ENCODE measurements around the gene ZNF512B. TPM values are rescaled to one million over a fixed set of nuclear protein-coding genes. Genes with fewer than 3 reads are reported as not detected.

ZNF512B gene
- total and polyA plus RNA-seq, 4 donors = 1.8 to 11.8 (median 9.8) TPM

DNA sequence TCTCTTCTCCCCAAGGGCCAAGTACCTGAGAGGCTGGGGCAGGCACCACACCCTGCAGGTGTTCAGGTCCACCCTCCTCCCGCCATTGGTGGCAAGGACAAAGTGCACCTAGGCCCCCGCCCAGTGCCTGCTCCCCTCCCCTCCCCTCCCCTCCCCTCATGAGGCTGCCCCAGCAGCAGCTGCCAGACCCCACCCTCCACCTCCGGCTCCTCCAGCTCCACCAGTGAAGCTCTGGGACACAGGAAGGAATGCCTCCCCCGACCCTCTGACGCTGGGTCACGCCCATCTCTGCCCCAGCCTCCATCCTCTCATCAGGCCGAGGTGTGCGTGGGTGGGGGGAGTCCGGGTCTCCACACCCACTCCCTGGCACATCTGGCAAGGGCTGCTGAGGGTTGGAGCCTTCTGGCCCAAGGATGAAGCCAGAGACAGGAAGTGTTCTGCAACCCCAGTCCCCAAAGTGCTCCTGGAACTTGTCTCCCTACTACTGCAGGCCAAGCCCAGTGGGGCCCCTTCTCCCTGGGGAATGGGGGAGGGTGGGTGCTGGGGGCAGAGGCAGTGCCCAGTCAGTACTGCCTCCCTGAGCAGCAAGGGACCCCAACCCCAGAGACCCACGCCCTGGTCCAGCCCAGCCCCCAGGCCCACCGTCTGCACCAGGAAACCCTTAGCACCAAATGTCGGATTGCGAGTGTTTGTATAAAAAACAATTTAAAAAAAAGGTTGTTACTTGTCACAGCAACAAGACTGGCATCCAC lies 11.9 kb downstream of the ZNF512B start:
- Histone ChIP-seq H3K9me3 (ENCODE audit: control insufficient read depth in 4 of 4, low read length in 3 of 4) (no peaks in the 10 kb centered on the region), H3K4me3 (ENCODE audit: low read depth in 1 of 3, low read length in 3 of 3) (no peak overlapping the region), H3K9ac (ENCODE audit: low read depth in 1 of 2, low read length in 2 of 2) (no peak overlapping the region), H3K36me3 (ENCODE audit: control insufficient read depth in 4 of 4, insufficient read depth in 3 of 4, low read depth in 1 of 4, low read length in 3 of 4) (peaks cover 3 to 30% (median 7%) of the 10 kb centered on the region in 4 donors), H3K4me1 (ENCODE audit: control insufficient read depth in 4 of 4, insufficient read depth in 4 of 4, low read length in 3 of 4) (peaks cover 20 to 45% (median 33%) of the 10 kb centered on the region in 4 donors), H3K27me3 (ENCODE audit: control insufficient read depth in 4 of 4, insufficient read depth in 4 of 4, low read length in 3 of 4) (no peaks in the 10 kb centered on the region), H3K27ac (ENCODE audit: low read depth in 1 of 2, low read length in 2 of 2) (peak overlapping the region; percentile 3 to 67)
- TF ChIP-seq YY1 (IDR thresholded peaks at IDR 0.05) (no peak), ATF3 (IDR thresholded peaks at IDR 0.05) (no peak), EGR1 (IDR thresholded peaks at IDR 0.05; ENCODE audit: low read depth in 2 of 2) (no peak), RXRA (IDR thresholded peaks at IDR 0.05) (no peak), RAD21 (IDR thresholded peaks at IDR 0.05) (no peak), CTCF (IDR thresholded peaks at IDR 0.05; ENCODE audit: low read depth, low read length, missing input control) (no peak), FOXA2 (IDR thresholded peaks at IDR 0.05) (no peak), GABPA (IDR thresholded peaks at IDR 0.05 in 1 of 2, conservative IDR thresholded peaks at IDR 0.05 in 1 of 2) (no peak), NR2F2 (IDR thresholded peaks at IDR 0.05) (no peak), SP1 (IDR thresholded peaks at IDR 0.05) (no peak), FOXA1 (IDR thresholded peaks at IDR 0.05) (no peak), HNF4G (IDR thresholded peaks at IDR 0.05) (no peak), HNF4A (conservative IDR thresholded peaks at IDR 0.05) (no peak), TAF1 (conservative IDR thresholded peaks at IDR 0.05) (no peak)
- TF ChIP-seq, protein P1, sequence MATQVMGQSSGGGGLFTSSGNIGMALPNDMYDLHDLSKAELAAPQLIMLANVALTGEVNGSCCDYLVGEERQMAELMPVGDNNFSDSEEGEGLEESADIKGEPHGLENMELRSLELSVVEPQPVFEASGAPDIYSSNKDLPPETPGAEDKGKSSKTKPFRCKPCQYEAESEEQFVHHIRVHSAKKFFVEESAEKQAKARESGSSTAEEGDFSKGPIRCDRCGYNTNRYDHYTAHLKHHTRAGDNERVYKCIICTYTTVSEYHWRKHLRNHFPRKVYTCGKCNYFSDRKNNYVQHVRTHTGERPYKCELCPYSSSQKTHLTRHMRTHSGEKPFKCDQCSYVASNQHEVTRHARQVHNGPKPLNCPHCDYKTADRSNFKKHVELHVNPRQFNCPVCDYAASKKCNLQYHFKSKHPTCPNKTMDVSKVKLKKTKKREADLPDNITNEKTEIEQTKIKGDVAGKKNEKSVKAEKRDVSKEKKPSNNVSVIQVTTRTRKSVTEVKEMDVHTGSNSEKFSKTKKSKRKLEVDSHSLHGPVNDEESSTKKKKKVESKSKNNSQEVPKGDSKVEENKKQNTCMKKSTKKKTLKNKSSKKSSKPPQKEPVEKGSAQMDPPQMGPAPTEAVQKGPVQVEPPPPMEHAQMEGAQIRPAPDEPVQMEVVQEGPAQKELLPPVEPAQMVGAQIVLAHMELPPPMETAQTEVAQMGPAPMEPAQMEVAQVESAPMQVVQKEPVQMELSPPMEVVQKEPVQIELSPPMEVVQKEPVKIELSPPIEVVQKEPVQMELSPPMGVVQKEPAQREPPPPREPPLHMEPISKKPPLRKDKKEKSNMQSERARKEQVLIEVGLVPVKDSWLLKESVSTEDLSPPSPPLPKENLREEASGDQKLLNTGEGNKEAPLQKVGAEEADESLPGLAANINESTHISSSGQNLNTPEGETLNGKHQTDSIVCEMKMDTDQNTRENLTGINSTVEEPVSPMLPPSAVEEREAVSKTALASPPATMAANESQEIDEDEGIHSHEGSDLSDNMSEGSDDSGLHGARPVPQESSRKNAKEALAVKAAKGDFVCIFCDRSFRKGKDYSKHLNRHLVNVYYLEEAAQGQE (IDR thresholded peaks at IDR 0.05) = no peak
- TF ChIP-seq, protein P2, sequence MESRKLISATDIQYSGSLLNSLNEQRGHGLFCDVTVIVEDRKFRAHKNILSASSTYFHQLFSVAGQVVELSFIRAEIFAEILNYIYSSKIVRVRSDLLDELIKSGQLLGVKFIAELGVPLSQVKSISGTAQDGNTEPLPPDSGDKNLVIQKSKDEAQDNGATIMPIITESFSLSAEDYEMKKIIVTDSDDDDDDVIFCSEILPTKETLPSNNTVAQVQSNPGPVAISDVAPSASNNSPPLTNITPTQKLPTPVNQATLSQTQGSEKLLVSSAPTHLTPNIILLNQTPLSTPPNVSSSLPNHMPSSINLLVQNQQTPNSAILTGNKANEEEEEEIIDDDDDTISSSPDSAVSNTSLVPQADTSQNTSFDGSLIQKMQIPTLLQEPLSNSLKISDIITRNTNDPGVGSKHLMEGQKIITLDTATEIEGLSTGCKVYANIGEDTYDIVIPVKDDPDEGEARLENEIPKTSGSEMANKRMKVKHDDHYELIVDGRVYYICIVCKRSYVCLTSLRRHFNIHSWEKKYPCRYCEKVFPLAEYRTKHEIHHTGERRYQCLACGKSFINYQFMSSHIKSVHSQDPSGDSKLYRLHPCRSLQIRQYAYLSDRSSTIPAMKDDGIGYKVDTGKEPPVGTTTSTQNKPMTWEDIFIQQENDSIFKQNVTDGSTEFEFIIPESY (IDR thresholded peaks at IDR 0.05) = no peak
- DNase-seq (ENCODE audit: low spot score) = no peak
- WGBS = 58% methylated on average over 13 of the region's 13 CpGs
